GM19240 (cell line): ENCODE results near the gene UBTF.

Source experiments
- DNase-seq: peaks from one replicate; pipeline ENCODE4 v3.0.0; 2011; ENCODE audit warnings: low spot score; ENCODE audit not compliant: insufficient read length

UBTF gene

GRCh38 chr17:44171931-44172455 lies 47.5 kb downstream of the UBTF start:
- no peak for DNase-seq

- no peak for DNase-seq
These were observed 48.8 kb downstream of the UBTF start, which contains the start of gene ASB16 for GRCh38 chr17:44170499-44171201. TSS of gene ASB16 (plus strand) at chr17:44170704. CDS start at chr17:44170790, 86 bp downstream.

DNA sequence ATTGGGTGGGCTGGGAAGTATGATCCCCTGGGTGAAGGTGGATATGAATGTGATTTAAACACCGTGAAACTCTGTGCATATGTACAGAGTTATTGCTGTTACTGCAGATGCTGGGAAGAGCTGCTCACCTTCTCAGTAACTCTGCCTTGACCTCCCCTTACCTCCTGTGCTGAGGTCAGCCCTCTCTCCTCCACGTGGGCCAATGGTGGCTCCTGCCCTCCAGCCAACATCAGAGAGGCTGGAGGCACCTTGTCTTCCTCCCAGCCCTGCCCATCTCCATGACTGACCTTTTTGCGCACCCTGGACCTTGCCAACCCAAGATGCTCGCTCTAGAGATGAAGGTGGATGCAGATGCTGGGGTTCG lies 49.4 kb downstream of the UBTF start:
- DNase-seq, result no peak

- DNase-seq, result no peak
These were observed 52.2 kb downstream of the UBTF start for GRCh38 chr17:44167181-44167861.

DNA sequence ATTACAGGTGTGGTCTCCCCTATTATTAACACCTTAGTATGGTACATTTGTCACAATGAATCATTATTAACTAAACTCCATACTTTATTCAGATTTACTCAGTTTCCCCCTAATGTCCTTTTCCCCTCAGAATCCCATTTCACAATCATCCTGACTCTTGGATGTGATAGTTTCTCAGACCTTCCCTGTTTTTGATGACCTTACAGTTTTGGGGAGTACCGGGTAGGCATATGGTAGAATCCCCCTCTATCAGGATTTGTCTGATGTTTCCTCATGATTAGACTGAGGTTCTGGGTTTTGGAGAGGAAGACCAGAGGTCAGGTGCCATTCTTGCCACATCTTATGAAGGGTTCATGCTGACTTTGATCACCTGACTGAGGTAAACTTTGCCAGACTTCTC lies 55.0 kb downstream of the UBTF start:
- no peak for DNase-seq

GRCh38 chr17:44159519-44160210 lies 59.8 kb downstream of the UBTF start:
- no peak for DNase-seq

DNA sequence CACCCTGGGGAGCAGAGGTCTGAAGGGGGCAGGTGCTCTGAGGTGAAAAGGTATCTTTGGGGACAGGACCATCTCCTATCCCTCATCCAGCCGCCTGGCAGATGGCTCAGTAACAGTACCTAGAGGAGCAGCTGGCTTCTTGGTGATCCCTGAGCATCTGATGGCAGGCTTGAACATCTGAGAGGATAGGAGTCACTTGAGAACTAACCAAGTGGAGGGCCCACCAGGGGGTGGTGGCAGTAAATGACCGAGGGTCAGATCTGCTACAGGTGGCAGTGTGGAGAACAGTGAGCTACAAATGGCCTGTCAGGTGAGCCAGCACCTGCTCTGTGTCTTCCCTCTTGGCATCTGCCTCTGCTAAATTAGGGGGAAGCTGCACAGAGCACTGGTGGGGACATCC lies 64.0 kb downstream of the UBTF start:
- no peak for DNase-seq
